Iris pigment epithelial cell (primary cell): ENCODE measurements around the gene MZT2B.
"Not testable (repeated sequence)": the region's sequence is repeated elsewhere in the genome, so short reads cannot be mapped to it uniquely, and the experiment has no call there.

Experiments
- DNase-seq: peaks from one replicate; pipeline ENCODE4 v3.0.0-alpha.2; 2011; ENCODE audit warnings: low read depth

Gene MZT2B

DNA sequence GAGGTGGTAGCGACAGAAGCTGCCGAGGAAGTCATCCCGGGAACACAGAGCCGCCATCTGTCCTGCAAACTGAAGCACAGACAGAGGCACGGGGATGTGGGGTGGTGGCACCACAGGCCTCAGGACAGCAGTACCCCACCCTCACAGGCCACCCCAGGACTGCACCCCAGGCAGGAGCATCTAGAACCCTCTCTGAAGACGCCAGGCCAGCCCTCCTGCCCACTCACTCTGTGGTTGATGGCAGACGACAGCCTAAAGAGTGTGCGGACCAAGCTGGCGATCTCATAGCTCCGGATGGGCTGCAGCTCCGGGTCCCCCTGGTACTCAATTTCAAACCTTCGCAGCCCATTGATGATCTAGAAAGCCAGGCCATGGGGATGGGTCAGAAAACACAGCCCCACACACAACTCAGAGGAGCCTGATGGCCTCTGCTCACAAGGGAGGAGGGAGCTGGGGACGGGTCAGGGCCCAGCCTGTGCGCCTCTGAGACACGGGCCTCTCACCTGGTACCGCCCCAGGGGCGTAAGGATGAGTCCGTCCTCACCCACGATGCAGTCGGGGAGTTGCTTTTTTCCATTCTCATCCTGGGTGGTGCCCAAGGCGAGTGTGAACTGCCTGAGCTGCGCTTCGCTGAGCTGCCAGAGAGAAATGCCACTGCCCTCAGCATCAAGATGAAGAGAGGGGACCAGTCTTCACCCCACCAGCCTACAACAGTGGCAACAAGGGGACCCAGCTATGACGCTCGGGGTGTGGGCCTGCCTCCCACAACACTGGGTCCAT lies 29.1 kb upstream of the MZT2B start:
- DNase-seq = no peak

DNA sequence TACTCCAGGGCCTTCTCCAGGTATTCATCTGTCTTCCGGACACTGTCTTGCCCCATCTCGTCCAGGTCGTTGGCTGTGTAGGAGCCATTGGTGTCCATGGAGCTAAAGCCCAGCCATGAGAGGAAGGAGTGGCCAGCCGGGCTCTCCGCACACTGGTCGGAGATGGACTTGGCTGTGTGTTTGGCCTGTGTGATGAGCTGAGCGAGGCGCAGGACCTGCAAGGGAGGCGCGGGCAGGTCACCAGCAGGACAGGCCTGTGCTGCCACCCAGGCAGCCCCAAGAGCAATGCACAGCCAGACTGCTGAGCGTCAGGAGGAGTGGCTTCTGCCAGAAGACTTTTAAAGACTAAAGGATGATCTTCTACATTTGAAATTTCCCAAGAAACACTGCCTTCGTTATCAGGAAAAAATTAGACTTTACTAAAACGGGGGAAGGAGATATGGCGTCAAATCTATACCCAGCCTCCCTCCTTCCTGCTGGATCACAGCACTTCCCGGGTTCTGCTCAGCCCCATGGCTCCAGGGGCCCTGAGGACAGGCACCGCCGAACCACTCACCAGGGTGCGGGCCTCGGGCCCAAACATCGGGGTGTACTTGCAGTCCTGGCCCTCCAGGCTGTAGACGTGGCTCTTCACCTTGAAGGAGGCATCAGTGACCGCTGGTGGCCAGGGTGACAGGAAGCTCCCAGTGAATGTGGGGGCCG lies 28.2 kb upstream of the MZT2B start:
- DNase-seq = not testable (repeated sequence)

DNA sequence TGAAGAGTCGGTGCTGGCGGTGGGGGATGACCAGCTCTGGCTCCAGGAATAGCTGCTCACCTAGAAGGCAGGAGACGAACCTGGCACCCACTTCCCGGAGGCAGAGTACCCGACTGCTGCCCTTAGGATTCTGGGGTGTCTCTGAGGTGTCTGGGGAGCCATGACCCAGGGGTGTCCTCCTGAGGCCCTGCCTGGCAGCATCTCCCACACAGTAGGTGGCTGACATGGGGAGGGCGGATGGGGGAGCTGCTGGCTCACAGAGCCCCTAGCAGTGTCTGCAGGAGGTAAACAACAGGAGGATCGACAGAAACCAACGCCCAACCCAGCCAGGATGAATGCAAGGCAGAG lies 27.7 kb upstream of the MZT2B start:
- DNase-seq = not testable (repeated sequence)

DNA sequence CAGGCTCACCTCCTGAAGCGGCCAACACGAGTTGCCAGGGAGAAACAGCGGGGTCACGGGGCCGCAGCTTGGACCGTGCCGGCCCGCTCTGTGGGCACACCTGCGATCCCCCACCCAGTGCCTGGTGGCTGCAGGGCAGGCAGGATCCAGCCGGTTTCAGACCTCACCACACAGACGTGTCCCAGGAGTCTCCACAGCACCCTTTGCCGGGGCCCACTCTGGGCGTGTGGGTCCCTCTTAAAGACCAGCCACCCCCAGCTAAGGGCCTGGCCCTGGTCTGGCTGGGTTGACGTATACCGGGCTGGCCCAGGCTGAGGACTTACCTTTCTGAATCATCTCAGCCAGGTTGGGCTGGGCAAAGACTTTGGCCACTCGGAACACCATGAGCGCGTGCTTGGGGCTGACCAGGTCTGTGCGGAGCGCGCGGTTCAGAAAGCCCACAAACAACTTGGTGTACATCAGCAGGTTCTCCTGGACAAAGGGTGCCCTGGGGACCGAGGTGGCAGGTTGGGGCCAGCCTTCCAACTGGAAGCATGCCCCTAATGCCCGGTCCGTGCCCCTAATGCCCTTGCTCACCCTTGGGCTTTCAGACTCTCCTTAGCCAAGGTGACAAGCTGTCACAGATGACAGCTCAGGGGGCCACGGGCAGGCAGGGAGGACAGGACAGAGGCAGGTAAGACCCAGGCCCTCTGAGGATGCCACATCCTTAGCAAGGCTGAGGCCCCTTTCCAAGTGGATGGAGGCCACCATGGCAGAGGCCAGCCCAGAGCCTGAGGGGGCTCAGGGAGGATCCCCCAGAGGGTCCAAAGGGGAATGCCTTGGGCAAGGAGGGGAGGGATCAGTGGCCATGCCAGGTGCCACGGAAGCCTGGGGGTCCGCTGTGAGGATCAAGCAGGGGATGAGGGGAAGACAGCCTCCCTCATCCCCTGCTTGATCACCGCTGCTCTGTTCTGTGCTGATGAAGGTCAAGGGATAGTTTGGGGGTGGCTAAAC lies 27.0 kb upstream of the MZT2B start:
- DNase-seq = no peak

DNA sequence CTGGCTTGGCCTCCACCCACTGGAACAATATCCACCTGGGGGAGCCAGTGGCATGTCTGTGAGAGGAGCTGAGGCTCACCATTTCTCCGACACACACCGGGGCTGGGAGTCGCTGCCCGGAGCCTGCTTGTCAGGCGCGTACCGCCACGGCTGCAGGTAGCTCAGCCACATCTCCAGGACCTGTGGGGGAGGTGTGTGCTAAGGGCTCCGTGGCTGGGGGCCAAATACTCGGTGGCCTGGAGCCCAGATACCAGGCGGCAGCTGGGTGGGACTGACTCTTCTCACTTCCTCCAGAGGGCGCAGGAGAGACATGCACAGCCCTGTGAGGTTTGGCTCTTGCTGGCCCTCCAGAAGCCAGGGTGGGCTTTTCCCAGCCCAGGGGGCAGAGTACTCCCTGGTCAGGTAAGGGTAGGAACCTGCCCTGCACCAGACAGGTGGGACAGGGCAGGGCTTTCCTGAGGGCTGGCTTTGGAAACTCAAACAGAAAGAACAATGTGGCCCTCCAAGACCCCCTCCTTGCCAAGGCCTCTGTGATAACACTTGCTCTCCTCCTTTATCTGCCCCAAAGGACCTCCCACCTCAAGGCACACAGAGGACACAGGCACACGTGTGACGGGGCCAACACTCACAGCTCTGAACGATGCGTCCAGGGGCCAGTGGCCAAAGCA lies 26.0 kb upstream of the MZT2B start:
- peak; percentile 48 for DNase-seq

DNA sequence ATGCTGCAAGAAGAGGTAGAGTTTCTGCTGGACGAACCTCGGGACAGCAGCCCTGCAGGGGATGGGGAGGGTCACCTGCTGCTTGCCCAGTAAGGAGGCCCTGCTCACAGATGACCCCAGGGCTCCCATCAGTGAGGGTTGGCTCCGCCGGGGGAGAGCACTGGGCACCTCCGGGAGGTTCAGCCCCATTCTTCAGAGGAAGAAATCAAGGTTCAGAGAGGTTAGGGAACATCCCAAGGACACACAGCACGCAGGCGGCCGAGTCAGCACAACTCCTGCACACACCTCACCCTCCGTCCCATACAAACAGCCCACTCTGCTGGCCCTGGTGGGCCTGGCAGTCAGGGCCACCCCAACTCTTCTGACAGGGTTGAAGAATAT lies 25.4 kb upstream of the MZT2B start:
- no peak for DNase-seq

DNA sequence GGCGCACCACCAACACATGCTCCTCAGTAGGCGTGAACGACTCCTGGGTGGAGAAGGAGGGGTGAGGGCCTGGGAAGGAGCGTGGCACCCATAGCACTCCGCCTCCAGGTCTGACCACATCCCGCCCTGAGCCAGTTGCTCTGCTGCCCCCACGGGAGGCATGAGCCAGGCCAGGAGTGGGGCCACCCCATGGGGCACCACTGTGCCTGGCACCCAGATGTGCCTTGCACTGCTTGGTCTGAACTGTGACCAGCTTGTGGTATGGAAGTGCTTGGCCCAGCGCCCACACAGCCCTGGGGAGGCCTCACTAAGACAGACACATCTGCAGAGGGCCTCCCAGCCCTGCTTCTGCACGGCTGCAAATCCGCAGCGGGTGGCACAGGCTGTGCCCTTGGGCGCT lies 24.7 kb upstream of the MZT2B start:
- DNase-seq = not testable (repeated sequence)

DNA sequence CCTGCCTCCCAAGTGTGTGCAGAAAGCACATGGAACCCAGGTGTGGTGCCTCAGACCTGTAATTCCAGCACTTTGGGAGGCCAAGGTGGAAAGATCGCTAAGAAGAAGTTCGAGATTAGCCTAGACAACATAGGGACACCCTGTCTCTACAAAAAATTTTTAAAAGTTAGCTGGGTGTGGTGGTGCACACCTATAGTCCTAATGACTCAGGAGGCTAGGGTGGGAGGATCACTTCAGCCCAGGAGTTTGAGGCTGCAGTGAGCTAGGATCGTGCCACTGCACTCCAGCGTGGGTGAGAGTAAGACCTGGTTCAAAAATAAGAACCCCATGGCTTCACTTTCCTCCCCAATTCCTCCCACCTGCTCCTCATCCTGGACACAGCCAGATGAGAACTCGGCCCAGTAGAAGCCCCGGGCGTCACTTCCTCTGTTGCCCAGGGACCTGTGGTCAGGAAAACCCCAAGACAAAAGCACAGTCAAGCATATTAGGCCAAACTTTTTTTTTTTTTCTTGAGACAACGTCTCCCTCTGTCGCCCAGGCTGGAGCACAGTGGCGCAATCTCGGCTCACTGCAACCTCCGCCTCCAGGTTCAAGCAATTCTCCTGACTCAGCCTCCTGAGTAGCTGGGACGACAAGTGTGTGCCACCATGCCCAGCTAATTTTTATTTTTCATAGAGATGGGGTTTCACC lies 24.1 kb upstream of the MZT2B start:
- peak; percentile 17 for DNase-seq

DNA sequence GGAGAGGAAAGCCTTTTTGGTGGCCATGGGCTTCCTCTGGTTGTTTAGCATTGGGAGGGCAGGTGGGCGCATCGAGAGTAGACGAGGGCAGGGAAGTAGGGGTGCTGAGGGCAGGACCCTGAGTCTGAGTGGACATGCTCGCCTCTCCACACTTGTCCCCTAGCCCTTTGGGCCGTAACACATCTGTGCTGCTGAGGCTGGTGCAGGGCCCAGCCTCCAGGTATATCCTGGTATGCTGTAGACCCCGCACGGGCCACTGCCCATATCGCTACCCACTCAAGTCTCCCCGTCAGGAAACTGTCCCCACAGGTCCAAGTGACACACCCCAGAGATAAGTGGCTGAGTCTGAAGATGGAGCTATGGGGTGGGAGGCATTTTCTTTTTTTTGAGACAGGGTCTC lies 23.4 kb upstream of the MZT2B start:
- no peak for DNase-seq

DNA sequence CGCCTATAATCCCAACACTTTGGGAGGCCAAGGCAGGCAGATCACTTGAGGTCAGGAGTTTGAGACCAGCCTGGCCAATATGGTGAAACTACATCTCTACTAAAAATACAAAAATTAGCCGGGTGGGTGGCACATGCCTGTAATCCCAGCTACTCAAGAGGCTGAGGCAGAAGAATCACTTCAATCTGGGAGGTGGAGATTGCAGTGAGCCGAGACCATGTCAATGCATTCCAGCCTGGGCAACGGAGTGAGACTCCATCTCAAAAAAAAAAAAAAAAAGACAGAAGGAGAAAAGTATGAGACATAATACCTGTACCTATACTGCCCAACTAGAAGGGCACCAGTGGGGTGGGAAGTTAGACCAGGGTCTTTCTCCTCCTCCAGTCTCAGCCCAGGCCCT lies 22.7 kb upstream of the MZT2B start:
- not testable (repeated sequence) for DNase-seq

DNA sequence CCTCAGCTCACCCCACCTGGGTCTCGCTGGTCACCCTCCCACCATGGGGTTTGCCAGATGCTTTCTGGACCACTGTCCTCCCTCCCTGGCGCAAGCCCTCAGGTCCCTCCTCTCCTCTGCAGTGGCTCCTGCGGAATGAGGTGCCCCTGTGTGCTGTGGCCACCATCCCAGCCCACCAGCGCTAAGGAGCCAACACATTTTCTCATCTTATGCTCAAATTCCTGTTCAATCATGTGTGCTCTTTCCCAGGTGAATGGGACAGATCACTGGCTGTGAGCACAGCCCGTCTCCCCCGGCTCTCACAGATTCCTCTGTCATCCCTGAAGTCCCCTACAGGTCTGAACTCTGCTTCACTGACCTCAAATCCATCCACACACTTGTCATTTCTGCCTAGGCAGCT lies 21.9 kb upstream of the MZT2B start:
- no peak for DNase-seq

DNA sequence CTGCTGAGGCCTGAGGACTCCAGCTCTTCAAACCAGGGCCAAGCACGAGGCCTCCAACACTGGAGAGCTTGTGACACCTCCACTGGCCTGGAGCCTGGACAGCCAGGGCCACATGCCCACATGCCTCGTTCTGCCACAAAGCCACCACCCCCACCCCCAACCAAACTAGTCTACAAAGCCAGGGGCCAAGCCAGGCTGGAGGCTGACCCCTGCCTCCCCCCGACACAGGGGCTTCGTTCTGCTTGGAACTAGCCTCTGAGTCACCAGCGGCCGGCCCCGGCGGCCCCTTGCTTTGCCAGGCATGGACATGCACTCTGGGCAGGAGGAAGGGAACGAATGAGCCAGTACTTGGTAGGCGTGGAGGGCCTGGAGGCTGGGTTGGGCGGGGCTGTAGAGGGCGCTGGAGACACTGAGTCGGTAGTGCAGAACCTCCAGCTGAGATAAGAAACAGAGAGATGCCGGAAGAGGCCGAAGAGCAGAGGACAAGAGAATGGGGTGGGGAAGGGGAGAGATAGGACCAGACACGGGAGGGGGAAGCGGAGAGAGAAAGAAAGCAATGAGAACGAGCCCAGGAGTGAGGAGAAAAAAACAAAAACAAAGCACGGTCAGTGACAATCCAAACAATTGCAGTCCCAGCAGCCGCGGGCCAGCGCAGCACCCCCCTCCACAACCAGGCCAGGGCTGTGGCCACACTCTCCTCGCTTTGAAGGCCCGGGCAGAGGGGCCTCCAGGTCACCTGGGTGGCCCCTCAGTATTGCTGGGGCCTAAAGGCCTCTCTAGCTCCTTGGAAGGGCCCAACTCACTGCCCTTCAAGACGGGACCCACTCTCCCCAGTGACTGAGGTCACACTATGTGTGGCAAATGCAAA lies 21.0 kb upstream of the MZT2B start:
- not testable (repeated sequence) for DNase-seq

DNA sequence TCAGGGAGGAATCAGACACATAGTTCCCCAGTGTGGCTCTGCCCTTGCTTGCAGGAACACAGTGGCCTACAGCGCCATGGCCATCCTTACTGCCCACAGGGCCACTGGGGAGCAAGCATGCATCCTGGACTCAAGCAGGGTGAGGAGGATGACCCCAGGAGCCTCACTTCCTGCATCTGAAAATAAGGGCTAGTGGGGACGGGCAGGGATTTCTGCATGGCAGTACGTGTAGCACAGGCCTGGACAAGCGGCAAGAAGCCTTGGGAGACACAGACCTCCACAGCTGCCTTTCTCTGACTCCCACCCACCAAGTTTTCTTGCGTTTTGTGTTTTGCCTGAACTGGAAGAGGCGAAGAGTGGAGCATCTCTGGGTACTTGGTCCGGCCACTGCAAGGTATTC lies 19.6 kb upstream of the MZT2B start:
- DNase-seq = not testable (repeated sequence)

DNA sequence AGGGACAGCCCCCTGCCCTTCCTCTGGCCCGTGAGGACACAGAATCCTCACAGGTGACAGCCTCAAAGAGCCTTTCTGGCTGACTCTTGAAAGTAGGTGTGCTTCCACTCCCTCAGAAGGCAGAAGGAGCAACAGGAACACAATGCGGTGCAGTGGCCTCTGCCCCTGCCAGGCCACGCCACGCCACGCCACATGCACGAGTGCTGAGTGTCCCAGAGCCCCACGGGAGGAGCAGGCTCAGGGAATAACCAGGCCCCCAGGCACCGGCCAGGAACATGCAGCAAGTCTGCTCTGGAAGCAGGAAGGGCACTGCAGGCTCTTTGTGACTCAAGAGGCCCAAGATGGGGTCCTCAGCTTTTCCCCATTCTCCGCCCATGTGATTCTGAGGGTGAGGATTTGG lies 19.1 kb upstream of the MZT2B start:
- DNase-seq = no peak

DNA sequence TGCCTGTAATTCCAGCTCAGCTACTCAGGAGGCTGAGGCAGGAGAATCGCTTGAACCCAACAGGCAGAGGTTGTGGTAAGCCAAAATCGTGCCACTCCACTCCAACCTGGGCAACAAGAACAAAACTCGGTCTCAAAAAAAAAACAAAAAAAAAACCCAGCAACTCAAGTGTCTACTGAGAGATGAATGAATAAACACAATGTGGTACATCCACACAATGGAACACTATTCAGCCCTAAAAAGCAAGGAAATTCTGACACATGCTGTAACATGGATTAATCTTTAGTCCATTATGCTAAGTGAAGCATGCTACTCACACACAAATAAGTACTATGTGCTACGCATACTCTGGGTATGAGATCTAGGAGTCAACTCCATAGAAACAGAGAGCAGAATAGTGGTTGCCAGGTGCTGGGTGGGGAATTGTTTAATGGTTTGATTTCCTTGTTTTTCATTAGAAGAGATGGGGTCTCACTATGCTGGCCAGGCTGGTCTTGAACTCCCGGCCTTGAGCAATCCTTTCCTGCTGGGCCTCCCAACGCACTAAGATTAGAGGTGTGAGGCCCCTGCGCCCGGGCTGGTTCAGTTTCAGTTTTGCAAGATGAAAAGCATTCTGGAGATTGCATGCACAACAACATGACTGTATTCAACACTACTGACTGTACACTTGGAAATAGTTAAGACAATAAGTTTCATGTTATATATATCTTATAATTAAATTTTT lies 16.6 kb upstream of the MZT2B start:
- DNase-seq = no peak

DNA sequence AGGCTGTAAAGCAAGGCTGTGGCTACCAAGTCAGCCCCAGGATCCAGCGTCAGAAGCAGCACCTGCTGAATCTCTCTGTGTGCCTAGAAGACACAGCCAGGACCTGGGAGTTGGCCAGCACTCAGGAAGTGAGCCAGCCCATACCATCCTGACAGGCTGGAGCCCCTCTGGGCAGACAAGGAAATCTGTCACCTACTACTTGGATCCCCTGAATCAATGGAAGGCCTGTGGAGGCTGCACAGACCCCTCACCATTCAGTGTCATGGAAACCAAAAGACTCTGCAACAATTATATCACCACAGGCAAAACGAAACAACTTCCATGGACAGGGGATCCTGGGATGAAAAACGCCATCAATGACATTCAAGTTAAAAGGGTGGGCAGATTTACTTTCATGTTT lies 15.5 kb upstream of the MZT2B start:
- DNase-seq = not testable (repeated sequence)

DNA sequence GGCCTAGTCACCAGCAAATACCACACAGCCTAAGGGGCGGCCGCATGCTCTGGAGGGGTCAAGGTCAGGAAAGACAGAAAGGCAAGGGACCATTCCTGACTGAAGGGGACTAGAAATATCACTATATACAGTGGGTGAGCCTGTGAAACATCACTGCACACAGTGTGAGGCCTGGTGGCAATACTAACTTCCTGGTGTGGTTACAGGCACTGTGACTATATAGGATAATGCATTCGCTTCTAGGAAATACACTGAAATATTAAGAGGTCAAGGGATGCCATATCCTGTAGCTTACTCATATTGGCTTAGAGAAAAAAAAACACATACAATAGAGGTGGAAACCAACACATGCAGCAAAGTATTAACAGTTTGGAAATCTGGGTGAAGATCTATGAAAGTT lies 12.9 kb upstream of the MZT2B start:
- not testable (repeated sequence) for DNase-seq

DNA sequence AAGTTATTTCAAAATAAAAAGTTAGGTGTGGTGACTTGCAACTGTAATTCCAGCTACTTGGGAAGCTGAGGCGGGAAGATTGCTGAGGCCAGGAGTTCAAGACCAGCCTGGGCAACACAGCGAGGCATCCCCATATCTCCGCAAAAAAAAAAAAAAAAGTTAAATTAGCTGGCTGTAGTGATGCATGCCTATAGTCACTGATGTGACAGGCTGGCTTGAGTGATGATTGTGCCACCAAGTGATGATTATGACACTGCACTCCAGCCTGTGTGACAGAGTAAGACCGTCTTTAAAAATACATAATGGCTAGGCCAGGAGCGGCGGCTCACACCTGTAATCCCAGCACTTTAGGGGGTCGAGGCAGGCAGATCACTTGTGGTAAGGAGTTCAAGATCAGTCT lies 12.2 kb upstream of the MZT2B start:
- no peak for DNase-seq

DNA sequence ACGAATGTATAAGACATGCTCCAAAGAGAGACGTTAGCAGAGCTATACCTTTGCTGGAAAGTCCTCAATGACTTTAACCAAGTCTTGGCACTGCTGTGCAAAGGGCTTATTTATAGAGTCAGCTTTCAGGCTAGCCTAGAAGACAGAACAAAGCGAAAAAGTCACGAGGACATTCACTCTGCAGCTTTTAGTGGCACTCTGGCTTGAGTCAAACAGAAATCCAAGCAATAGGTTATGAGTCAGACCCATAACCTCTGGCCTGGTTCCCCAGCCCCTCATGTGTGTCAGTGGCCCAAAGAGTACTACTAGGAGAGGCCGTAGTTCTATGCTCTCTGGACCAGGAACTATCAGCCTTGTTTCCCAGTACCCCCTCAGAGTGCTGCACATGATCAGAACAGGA lies 7.2 kb upstream of the MZT2B start:
- DNase-seq = not testable (repeated sequence)
